B cell (primary cell): Measurements from ENCODE around the gene MAP3K5. TPM values are rescaled to one million over a fixed set of nuclear protein-coding genes. Genes with fewer than 3 reads are reported as not detected.

Experiments
- ATAC-seq: fragments of 200-7000 bp; cut with Tn5 transposase; one replicate; pipeline ENCODE4 v1.10.0; 2021; ENCODE audit warnings: low read depth, mild to moderate bottlenecking, moderate number of reproducible peaks, moderate library complexity
- CTCF ChIA-PET: fragments of 350-600 bp; sonication (Branson Sonifier 250); formaldehyde crosslinking; loops from one replicate; lab custom pipeline; 2021; ENCODE audit warnings: antibody characterized with exemption, inconsistent platforms; lab: Charles Lee
- POLR2A ChIA-PET: fragments of 350-600 bp; sonication (Branson Sonifier 250); formaldehyde crosslinking; loops from one replicate; lab custom pipeline; 2021; ENCODE audit warnings: antibody characterized with exemption; lab: Charles Lee
- DNase-seq: peaks from one replicate; pipeline ENCODE4 v3.0.0; 2013
- H2AFZ ChIP-seq: 2 replicates; pipeline ENCODE4 v1.6.1; 2012; ENCODE audit warnings: mild to moderate bottlenecking, low read depth, low read length; ENCODE audit not compliant: insufficient read depth, poor library complexity, severe bottlenecking
- H3K27ac ChIP-seq, 2 donors: 1 replicate in 1 of 2; 2 replicates in 1 of 2; pipeline ENCODE4 v1.5.1; 2012 to 2013; ENCODE audit warnings: low read length in 2 of 2, mild to moderate bottlenecking in 2 of 2, moderate library complexity in 1 of 2
- H3K27me3 ChIP-seq, 4 experiments: fragments of 200-600 bp in 1 of 4; sonication (generic) in 1 of 4; replicated peaks in 1 of 4; 1 replicate in 2 of 4; 2 replicates in 2 of 4; pipeline versions ENCODE4 v1.6.1 to v1.7.0; 2013 to 2016; ENCODE audit warnings: low read length in 3 of 4, mild to moderate bottlenecking in 2 of 4, mixed read lengths in 1 of 4, moderate library complexity in 1 of 4; ENCODE audit not compliant: insufficient read depth in 4 of 4, control insufficient read depth in 3 of 4; ENCODE audit errors: control extremely low read depth in 1 of 4
- H3K36me3 ChIP-seq, 2 experiments: replicated peaks in 1 of 2; 1 replicate in 1 of 2; 2 replicates in 1 of 2; pipeline versions ENCODE4 v1.6.1 to v1.7.1; 2013; ENCODE audit warnings: low read length in 1 of 2; ENCODE audit not compliant: insufficient read depth in 2 of 2, control insufficient read depth in 1 of 2; ENCODE audit errors: control extremely low read depth in 1 of 2, extremely low read depth in 1 of 2
- H3K4me1 ChIP-seq, 2 donors: fragments of 200-600 bp in 1 of 2; sonication (generic) in 1 of 2; 1 replicate in 1 of 2; 2 replicates in 1 of 2; pipeline versions ENCODE4 v1.5.1 to v1.6.1; 2013 to 2017; ENCODE audit warnings: low read length in 2 of 2; ENCODE audit not compliant: control insufficient read depth in 2 of 2, insufficient read depth in 2 of 2
- H3K4me2 ChIP-seq: replicated peaks from 2 replicates; pipeline ENCODE3; 2012; ENCODE audit warnings: mild to moderate bottlenecking, low read depth, low read length; ENCODE audit not compliant: poor library complexity, severe bottlenecking
- H3K4me3 ChIP-seq, 5 experiments: fragments of 200-600 bp in 1 of 5; sonication (generic) in 1 of 5; 1 replicate in 3 of 5; 2 replicates in 2 of 5; pipeline versions ENCODE4 v1.5.1 to v1.7.0; 2011 to 2016; ENCODE audit warnings: low read length in 4 of 5, mild to moderate bottlenecking in 4 of 5, low read depth in 2 of 5, control low read depth in 1 of 5, moderate library complexity in 1 of 5; ENCODE audit not compliant: insufficient read depth in 1 of 5; ENCODE audit errors: control extremely low read depth in 1 of 5, extremely low read depth in 1 of 5
- H3K79me2 ChIP-seq: fragments of 200-600 bp; sonication (generic); one replicate; pipeline ENCODE4 v1.6.0; 2016; ENCODE audit warnings: low read length; ENCODE audit not compliant: control insufficient read depth, insufficient read depth
- H3K9ac ChIP-seq: fragments of 200-600 bp; sonication (generic); 2 replicates; pipeline ENCODE4 v1.6.1; 2017; ENCODE audit warnings: mild to moderate bottlenecking, low read length, moderate library complexity
- H3K9me3 ChIP-seq, 3 donors: one replicate each; pipeline versions ENCODE4 v1.6.1 to v1.7.1; 2013; ENCODE audit warnings: low read length in 2 of 3; ENCODE audit not compliant: control insufficient read depth in 2 of 3, insufficient read depth in 1 of 3; ENCODE audit errors: control extremely low read depth in 1 of 3
- H4K20me1 ChIP-seq: 2 replicates; pipeline ENCODE4 v1.6.0; 2012; ENCODE audit warnings: mild to moderate bottlenecking, low read length; ENCODE audit not compliant: insufficient read depth, control insufficient read depth, poor library complexity, severe bottlenecking
- H3K27ac Mint-ChIP-seq: one replicate; pipeline ENCODE4 v1.8.0; 2021; ENCODE audit warnings: mixed read lengths
- H3K27me3 Mint-ChIP-seq: one replicate; pipeline ENCODE4 v1.8.0; 2021; ENCODE audit warnings: mixed read lengths
- H3K4me1 Mint-ChIP-seq: one replicate; pipeline ENCODE4 v1.8.0; 2021; ENCODE audit warnings: mixed read lengths
- H3K4me3 Mint-ChIP-seq: one replicate; pipeline ENCODE4 v1.8.0; 2021; ENCODE audit warnings: mixed read lengths
- H3K9me3 Mint-ChIP-seq: one replicate; pipeline ENCODE4 v1.8.0; 2022; ENCODE audit warnings: mixed read lengths; ENCODE audit not compliant: insufficient read depth
- CTCF ChIP-seq: fragments of 200-600 bp; IDR thresholded peaks from one replicate; pipeline ENCODE4 v1.8.0; 2022; ENCODE audit warnings: antibody characterized with exemption, mild to moderate bottlenecking
- EZH2 ChIP-seq: IDR thresholded peaks from 2 replicates; pipeline ENCODE4 v1.6.1; 2012; ENCODE audit warnings: borderline replicate concordance, low read depth, mild to moderate bottlenecking, moderate library complexity, low read length; ENCODE audit not compliant: insufficient read depth, poor library complexity, severe bottlenecking
- WGBS: methylation state at CpG from one replicate; pipeline ENCODE4 v1.1.5; 2013; ENCODE audit warnings: missing lambda C conversion rate; ENCODE audit not compliant: insufficient coverage; 5-methylcytosine and 5-hydroxymethylcytosine counted together
- intact Hi-C: fragments of 100-400 bp; cut with micrococcal nuclease; formaldehyde crosslinking; loops from one replicate; pipeline ENCODE4 v1.10.0; 2022
- polyA plus RNA-seq: library from polyadenylated mRNA; depleted of rRNA; stranded (reverse); fragments of >200 nt; gene quantifications from 2 replicates; pipeline ENCODE4 v1.2.3, GENCODE V29; 2012
- total RNA-seq, 2 donors: library from RNA; stranded (reverse); fragments of 120-200 nt in 1 of 2; gene quantifications; 1 replicate in 1 of 2; 2 replicates in 1 of 2; pipeline versions ENCODE4 v1.2.3 to v1.2.4, GENCODE V29; 2013 to 2022

The MAP3K5 gene
- total and polyA plus RNA-seq, 2 donors (not counting 1 experiment from before 2014, with no cell fraction given): 5.7 to 34.1 TPM

GRCh38 chr6:136659991-136660499 lies 132.2 kb downstream of the MAP3K5 start:
- no peak for ATAC-seq
- no peak for DNase-seq
- Histone ChIP-seq H3K4me2 (no peak overlapping the region), H3K4me1 (no peaks in the 10 kb centered on the region), H3K9me3 (no peaks in the 10 kb centered on the region), H3K27me3 (no peaks in the 10 kb centered on the region), H3K9ac (no peak overlapping the region), H3K4me3 (no peak overlapping the region), H3K27ac (no peak overlapping the region), H3K79me2 (no peaks in the 10 kb centered on the region), H3K36me3 (peaks cover 6 to 22% of the 10 kb centered on the region in 2 experiments), H2AFZ (no peak overlapping the region), H4K20me1 (no peaks in the 10 kb centered on the region)
- ChIA-PET POLR2A (no interaction called here), CTCF (no interaction called here)
- Mint-ChIP-seq H3K4me1 (no peaks in the 10 kb centered on the region), H3K9me3 (no peaks in the 10 kb centered on the region), H3K27me3 (no peaks in the 10 kb centered on the region), H3K4me3 (no peak overlapping the region), H3K27ac (no peak overlapping the region)
- no peak for TF ChIP-seq CTCF
- no peak for TF ChIP-seq EZH2
- 100% methylated on average over 3 of the region's 6 CpGs for WGBS
- intact Hi-C loops: no loop called here

DNA sequence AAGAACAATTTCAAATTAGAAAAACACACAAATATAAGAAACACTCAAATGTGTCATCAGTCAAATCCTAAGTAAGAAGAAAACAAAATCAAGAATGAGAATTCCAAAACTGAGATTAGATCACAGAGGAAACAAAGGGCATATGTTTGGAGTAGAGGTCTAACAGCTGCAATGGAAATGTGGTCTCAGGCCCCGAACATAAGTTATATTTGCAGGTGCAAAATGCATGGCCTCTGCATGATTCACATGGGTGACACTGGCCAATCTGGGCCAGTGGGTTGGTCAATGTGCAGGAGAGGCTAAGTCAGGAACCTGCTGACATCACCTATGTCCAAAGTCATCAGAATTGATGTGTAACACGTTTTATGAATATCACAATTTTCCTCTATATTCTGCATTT lies 133.6 kb downstream of the MAP3K5 start:
- POLR2A ChIA-PET: no interaction called here
- H3K36me3 ChIP-seq: peaks cover 7 to 25% of the 10 kb centered on the region in 2 experiments

More for the DNA sequence above, 133.6 kb downstream of the MAP3K5 start:
- CTCF ChIA-PET: interaction anchor here (0.5 to 2.4 kb wide), 6 partner anchors 12 to 168 kb away, joined by 3 to 14 read pairs (median 4); partner anchors contain the start of gene MAP3K5
- ATAC-seq (no peak), DNase-seq (no peak)
- Histone ChIP-seq H4K20me1 (no peaks in the 10 kb centered on the region), H3K4me1 (no peaks in the 10 kb centered on the region), H3K27me3 (no peaks in the 10 kb centered on the region), H3K9me3 (no peaks in the 10 kb centered on the region), H3K4me3 (no peak overlapping the region), H3K79me2 (no peaks in the 10 kb centered on the region), H3K9ac (no peak overlapping the region), H3K4me2 (no peak overlapping the region), H2AFZ (no peak overlapping the region), H3K27ac (no peak overlapping the region)
- H3K9me3 Mint-ChIP-seq: no peaks in the 10 kb centered on the region
- TF ChIP-seq EZH2 (no peak), CTCF (no peak)
- intact Hi-C loops: no loop called here
- no peak overlapping the region for H3K27ac Mint-ChIP-seq
- H3K4me3 Mint-ChIP-seq: no peak overlapping the region
- 78% methylated on average over 1 of the region's 2 CpGs for WGBS
- H3K4me1 Mint-ChIP-seq: no peaks in the 10 kb centered on the region
- H3K27me3 Mint-ChIP-seq: no peaks in the 10 kb centered on the region
